Transverse colon (tissue), 4 donors: ENCODE results near the gene NRN1. TPM values are rescaled to one million over a fixed set of nuclear protein-coding genes. Genes with fewer than 3 reads are reported as not detected.
"Not testable (repeated sequence)": the region's sequence is repeated elsewhere in the genome, so short reads cannot be mapped to it uniquely, and the experiment has no call there.

Experiments
- DNase-seq: peaks from one replicate; pipeline ENCODE4 v3.0.0-alpha.2; 2019
- H3K27ac ChIP-seq, 4 donors: fragments of 200-600 bp; sonication (generic); 2 replicates each; pipeline ENCODE4 v1.5.1; 2016 to 2018; ENCODE audit warnings: inconsistent platforms in 4 of 4
- H3K27me3 ChIP-seq: fragments of 200-600 bp; sonication (generic); 2 replicates; pipeline ENCODE4 v1.5.1; 2017; ENCODE audit warnings: inconsistent platforms
- H3K36me3 ChIP-seq, 4 donors: fragments of 200-600 bp; sonication (generic); 2 replicates each; pipeline ENCODE4 v1.5.1; 2017 to 2019; ENCODE audit warnings: inconsistent platforms in 4 of 4
- H3K4me1 ChIP-seq, 4 donors: fragments of 200-600 bp; sonication (generic); 2 replicates each; pipeline ENCODE4 v1.5.1; 2017 to 2020; ENCODE audit warnings: inconsistent platforms in 4 of 4
- H3K4me3 ChIP-seq, 4 donors: fragments of 200-600 bp; sonication (generic); 1 replicate in 1 of 4; 2 replicates in 3 of 4; pipeline versions ENCODE4 v1.5.1 to v1.6.1; 2017 to 2019; ENCODE audit warnings: inconsistent platforms in 4 of 4
- H3K9me3 ChIP-seq, 2 donors: fragments of 200-600 bp; sonication (generic); 2 replicates each; pipeline ENCODE4 v1.5.1; 2017 to 2019; ENCODE audit warnings: inconsistent platforms in 2 of 2
- EP300 ChIP-seq: sonication (generic); formaldehyde crosslinking; IDR thresholded peaks from one replicate; pipeline ENCODE4 v1.6.1; 2017; ENCODE audit warnings: antibody characterized with exemption, low read depth
- POLR2A ChIP-seq: fragments of 450-650 bp; IDR thresholded peaks from one replicate; pipeline ENCODE4 v1.6.1; 2016; ENCODE audit warnings: antibody characterized with exemption, mild to moderate bottlenecking, moderate library complexity
- POLR2AphosphoS5 ChIP-seq, 3 donors: sonication (generic); formaldehyde crosslinking; IDR thresholded peaks; one replicate each; pipeline ENCODE4 v1.6.1; 2016; ENCODE audit warnings: antibody characterized with exemption in 3 of 3
- WGBS, 2 donors: methylation state at CpG; one replicate each; pipeline ENCODE4 v1.1.5; 2018; ENCODE audit warnings: low coverage in 1 of 2; 5-methylcytosine and 5-hydroxymethylcytosine counted together
- in situ Hi-C, 4 donors: fragments of 200-750 bp; cut with MboI; loops; one replicate each; pipeline versions ENCODE4 v1.15.0 to v1.15.1; 2017; ENCODE audit warnings: low sequenced_read_pairs in 3 of 4, low pct_ligation_motif_present in 1 of 4, low pct_unique_long_range_greater_than_20kb in 1 of 4
- intact Hi-C: fragments of 100-400 bp; cut with DNase I; formaldehyde crosslinking; loops from one replicate; pipeline ENCODE4 v1.15.1; 2023; ENCODE audit warnings: low total_unique reads
- total RNA-seq, 4 donors: library from RNA; depleted of rRNA; stranded (reverse); fragments of >200 nt; gene quantifications; one replicate each; pipeline ENCODE4 v1.1.0, GENCODE V29; 2016
- TF ChIP-seq, protein P1 (sequence below), 5 experiments: fragments of 200-600 bp in 3 of 5; fragments of 450-650 bp in 2 of 5; sonication (generic) in 3 of 5; IDR thresholded peaks; 1 replicate in 2 of 5; 2 replicates in 3 of 5; pipeline ENCODE4 v1.5.1; 2016 to 2017; ENCODE audit warnings: antibody characterized with exemption in 5 of 5, inconsistent platforms in 3 of 5, mild to moderate bottlenecking in 2 of 5, moderate library complexity in 1 of 5

Gene NRN1
- total RNA-seq, 4 donors from 2014 or later: 1.2 to 2.5 TPM; not detected in 2

DNA sequence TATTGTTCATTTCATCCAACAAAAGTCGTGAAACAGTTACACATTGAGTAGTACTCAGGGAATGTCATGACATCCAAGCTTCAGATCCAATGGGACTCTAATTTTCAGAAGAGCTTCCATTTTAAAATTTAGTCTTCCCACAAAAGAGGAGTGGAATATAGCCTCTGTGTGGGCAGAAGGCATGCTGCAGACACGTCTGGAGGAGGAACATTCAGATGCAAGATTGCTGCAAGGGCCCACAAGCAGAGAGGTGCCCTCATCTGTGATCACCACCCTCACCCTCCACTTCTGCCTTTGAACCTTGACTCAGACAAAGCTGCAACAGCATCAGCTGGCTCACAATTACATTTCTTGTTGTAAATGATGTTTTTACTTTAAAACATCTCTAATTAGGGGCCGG lies 29.9 kb downstream of the NRN1 start:
- DNase-seq: no peak
- in situ Hi-C loops: no loop called here
- Histone ChIP-seq H3K9me3 (no peaks in the 10 kb centered on the region), H3K36me3 (no peaks in the 10 kb centered on the region), H3K4me3 (no peak overlapping the region), H3K27me3 (no peaks in the 10 kb centered on the region), H3K4me1 (no peaks in the 10 kb centered on the region), H3K27ac (no peak overlapping the region)
- TF ChIP-seq, protein P1, sequence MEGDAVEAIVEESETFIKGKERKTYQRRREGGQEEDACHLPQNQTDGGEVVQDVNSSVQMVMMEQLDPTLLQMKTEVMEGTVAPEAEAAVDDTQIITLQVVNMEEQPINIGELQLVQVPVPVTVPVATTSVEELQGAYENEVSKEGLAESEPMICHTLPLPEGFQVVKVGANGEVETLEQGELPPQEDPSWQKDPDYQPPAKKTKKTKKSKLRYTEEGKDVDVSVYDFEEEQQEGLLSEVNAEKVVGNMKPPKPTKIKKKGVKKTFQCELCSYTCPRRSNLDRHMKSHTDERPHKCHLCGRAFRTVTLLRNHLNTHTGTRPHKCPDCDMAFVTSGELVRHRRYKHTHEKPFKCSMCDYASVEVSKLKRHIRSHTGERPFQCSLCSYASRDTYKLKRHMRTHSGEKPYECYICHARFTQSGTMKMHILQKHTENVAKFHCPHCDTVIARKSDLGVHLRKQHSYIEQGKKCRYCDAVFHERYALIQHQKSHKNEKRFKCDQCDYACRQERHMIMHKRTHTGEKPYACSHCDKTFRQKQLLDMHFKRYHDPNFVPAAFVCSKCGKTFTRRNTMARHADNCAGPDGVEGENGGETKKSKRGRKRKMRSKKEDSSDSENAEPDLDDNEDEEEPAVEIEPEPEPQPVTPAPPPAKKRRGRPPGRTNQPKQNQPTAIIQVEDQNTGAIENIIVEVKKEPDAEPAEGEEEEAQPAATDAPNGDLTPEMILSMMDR (IDR thresholded peaks at IDR 0.05): no peak
- no peak for TF ChIP-seq POLR2AphosphoS5 (IDR thresholded peaks at IDR 0.05)
- intact Hi-C loops: no loop called here
- WGBS, 2 donors: 82 to 85% methylated on average over 2 to 3 of the region's 3 CpGs

DNA sequence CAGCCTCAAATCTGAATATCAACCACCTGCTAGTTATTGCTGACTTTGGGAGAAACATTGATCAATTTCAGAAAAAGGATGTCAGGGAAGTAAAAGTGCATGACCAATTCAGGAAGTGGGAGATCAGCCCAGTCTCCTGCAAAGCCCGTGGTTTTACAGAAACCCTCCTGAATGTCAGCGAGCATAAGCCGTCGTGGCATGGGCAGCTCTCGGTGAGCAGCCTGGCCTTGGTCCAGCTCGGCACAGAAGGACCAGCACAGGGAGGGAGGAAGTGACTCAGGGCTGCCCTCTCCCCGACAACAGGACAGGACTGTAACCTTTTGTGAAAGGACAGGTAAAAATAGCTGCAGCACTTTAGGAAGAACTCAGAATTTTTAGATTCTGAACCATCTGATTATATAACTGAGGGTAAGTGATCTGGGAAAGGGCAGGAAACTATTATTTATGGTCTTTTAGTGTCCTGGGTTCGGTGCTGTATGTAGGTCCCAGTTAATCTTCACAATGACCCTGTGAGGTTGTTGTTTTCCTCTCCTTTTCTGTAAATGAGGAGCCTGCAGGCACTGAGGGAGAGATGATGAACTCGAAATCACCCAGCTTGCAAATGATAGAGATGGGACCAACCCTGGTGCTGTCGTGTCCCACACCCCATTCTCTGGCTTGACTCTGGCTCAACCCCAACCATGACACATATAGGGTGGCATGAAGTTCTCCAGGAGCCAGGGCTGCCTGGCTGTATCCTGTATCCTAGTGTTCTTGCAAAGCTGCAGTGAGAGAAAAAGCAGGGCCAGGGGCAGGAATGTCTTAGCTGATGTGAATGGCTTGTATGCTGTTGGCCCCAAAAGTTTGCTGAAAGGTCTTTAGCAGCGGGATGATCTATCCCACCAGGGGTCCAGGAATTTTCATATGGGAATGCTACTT lies 37.6 kb downstream of the NRN1 start:
- 38 to 39% methylated on average over 5 to 11 of the region's 11 CpGs for WGBS, 2 donors
- no peaks in the 10 kb centered on the region for H3K36me3 ChIP-seq
- in situ Hi-C loops: no loop called here
- no peak for TF ChIP-seq EP300
- H3K4me1 ChIP-seq: peaks cover 0 to 3% (median 0%) of the 10 kb centered on the region in 4 donors
- intact Hi-C loops: no loop called here
- no peaks in the 10 kb centered on the region for H3K27me3 ChIP-seq
- no peak overlapping the region for H3K27ac ChIP-seq
- H3K9me3 ChIP-seq: no peaks in the 10 kb centered on the region
- DNase-seq: peak; percentile 19
- no peak overlapping the region for H3K4me3 ChIP-seq

DNA sequence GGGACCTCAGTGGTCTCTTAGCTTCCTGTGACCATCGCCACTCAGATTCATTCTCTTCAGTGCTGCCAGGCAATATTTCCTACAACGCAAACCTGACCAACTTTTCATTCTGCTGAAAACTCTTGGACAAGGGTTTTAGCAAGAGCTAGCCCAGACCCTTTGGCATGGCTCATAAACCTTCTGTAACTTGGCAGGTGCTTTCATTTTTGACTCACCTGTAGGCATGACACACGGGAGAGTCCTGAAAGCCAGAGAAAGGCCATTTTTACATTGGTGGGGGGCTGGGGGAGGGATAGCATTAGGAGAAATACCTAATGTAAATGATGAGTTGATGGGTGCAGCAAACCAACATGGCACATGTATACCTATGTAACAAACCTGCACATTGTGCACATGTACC lies 38.7 kb downstream of the NRN1 start:
- in situ Hi-C loops, H3K27ac ChIP-seq, H3K27me3 ChIP-seq, intact Hi-C loops, H3K9me3 ChIP-seq, H3K4me1 ChIP-seq, H3K4me3 ChIP-seq, DNase-seq, H3K36me3 ChIP-seq: not testable (repeated sequence)
- 77 to 83% methylated on average over 3 of the region's 3 CpGs for WGBS, 2 donors

DNA sequence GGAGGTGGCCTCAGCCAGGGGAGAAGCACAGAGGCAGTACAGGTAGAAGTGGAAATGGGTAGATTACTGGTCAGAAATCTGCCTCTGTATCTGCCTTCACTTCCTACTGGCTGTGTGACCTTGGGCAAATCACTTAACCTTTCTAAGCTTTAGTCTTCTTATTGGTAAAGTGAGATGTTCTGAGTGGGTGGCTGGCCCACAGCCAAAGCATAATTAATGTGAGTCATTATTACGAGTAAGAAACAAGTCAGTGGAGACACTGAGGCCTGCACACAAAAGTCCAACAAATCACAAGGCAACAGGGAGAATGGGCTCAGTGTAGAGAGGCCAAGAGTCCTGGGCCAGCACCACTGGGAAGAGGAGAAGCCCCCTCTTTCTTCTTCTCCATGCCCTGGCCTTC lies 39.1 kb downstream of the NRN1 start:
- Histone ChIP-seq H3K36me3 (no peaks in the 10 kb centered on the region), H3K4me3 (no peak overlapping the region), H3K9me3 (no peaks in the 10 kb centered on the region), H3K4me1 (peaks cover 0 to 3% (median 0%) of the 10 kb centered on the region in 4 donors), H3K27ac (no peak overlapping the region), H3K27me3 (no peaks in the 10 kb centered on the region)
- DNase-seq: no peak
- intact Hi-C loops: no loop called here
- WGBS, 2 donors: 78 to 90% methylated on average over 1 of the region's 1 CpG
- TF ChIP-seq EP300: no peak
- TF ChIP-seq, protein P1 (IDR thresholded peaks at IDR 0.05): no peak
- TF ChIP-seq POLR2A: no peak
- TF ChIP-seq POLR2AphosphoS5 (IDR thresholded peaks at IDR 0.05): no peak
- in situ Hi-C loops: no loop called here

DNA sequence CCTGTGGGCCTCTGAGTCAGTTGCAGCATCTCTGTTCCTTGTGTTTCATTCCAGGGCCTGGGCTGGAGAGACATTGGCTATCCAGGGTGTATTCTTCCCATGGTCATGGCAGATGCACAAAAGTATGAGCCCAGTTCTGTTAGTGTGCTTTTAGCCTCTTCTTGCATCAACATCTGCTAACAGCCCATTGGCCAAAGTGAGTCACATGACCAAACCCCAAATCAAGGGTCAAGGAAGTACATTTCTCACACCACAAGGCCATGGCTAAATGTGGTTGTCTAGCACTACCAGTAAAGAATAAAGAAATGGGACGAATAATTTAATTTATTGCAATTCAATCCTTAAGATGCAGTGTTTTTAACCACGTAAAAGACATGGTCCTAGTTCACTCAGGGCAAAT lies 43.9 kb downstream of the NRN1 start:
- TF ChIP-seq POLR2A (no peak), EP300 (no peak), POLR2AphosphoS5 (IDR thresholded peaks at IDR 0.05) (no peak)
- TF ChIP-seq, protein P1 (IDR thresholded peaks at IDR 0.05): no peak
- no peak for DNase-seq
- Histone ChIP-seq H3K27ac (no peak overlapping the region), H3K36me3 (no peaks in the 10 kb centered on the region), H3K4me3 (no peak overlapping the region), H3K9me3 (no peaks in the 10 kb centered on the region), H3K4me1 (no peaks in the 10 kb centered on the region), H3K27me3 (no peaks in the 10 kb centered on the region)
- intact Hi-C loops (no loop called here), in situ Hi-C loops (no loop called here)
- WGBS, 2 donors: 85 to 88% methylated on average over 2 of the region's 2 CpGs
